GM23338 (cell line): ENCODE results near the gene TBCD. TPM values are rescaled to one million over a fixed set of nuclear protein-coding genes. Genes with fewer than 3 reads are reported as not detected.

Experiments
- ATAC-seq: fragments of 200-7000 bp; cut with Tn5 transposase; 3 replicates; pipeline ENCODE4 v1.9.1; 2020
- DNase-seq: peaks from one replicate; pipeline ENCODE4 v3.0.0-alpha.2; 2015; ENCODE audit warnings: low spot score
- H2AFZ ChIP-seq: fragments of 200-600 bp; sonication (generic); 2 replicates; pipeline ENCODE4 v1.8.0; 2016; ENCODE audit warnings: antibody characterized with exemption, mild to moderate bottlenecking, moderate library complexity
- H3F3A ChIP-seq: fragments of 200-600 bp; sonication (generic); replicated peaks from 2 replicates; pipeline ENCODE4 v1.8.0; 2017; ENCODE audit warnings: antibody characterized with exemption, mixed run types, low read depth
- H3K27ac ChIP-seq: fragments of 200-600 bp; sonication (generic); 2 replicates; pipeline ENCODE4 v1.6.1; 2016; ENCODE audit warnings: low read depth
- H3K27me3 ChIP-seq: fragments of 200-600 bp; sonication (generic); 2 replicates; pipeline ENCODE4 v1.8.0; 2016; ENCODE audit warnings: mild to moderate bottlenecking, mixed run types, moderate library complexity; ENCODE audit not compliant: insufficient read depth
- H3K36me3 ChIP-seq: fragments of 200-600 bp; sonication (generic); 2 replicates; pipeline ENCODE4 v1.8.0; 2016; ENCODE audit warnings: mild to moderate bottlenecking; ENCODE audit not compliant: insufficient read depth
- H3K4me1 ChIP-seq: fragments of 200-600 bp; sonication (generic); 2 replicates; pipeline ENCODE4 v1.8.0; 2016; ENCODE audit warnings: mild to moderate bottlenecking, moderate library complexity; ENCODE audit not compliant: insufficient read depth
- H3K4me2 ChIP-seq: fragments of 200-600 bp; sonication (generic); 2 replicates; pipeline ENCODE4 v1.7.1; 2017; ENCODE audit warnings: mixed run types
- H3K4me3 ChIP-seq: fragments of 200-600 bp; sonication (generic); 2 replicates; pipeline ENCODE4 v1.6.1; 2016; ENCODE audit warnings: mixed run types
- H3K79me2 ChIP-seq: fragments of 200-600 bp; sonication (generic); replicated peaks from 2 replicates; pipeline ENCODE4 v1.8.0; 2017; ENCODE audit warnings: mild to moderate bottlenecking; ENCODE audit not compliant: insufficient read depth
- H3K9me2 ChIP-seq: fragments of 200-600 bp; sonication (generic); 2 replicates; pipeline ENCODE4 v1.8.0; 2017; ENCODE audit not compliant: insufficient read depth
- H4K20me1 ChIP-seq: fragments of 200-600 bp; sonication (generic); replicated peaks from 2 replicates; pipeline ENCODE4 v1.8.0; 2017; ENCODE audit warnings: mild to moderate bottlenecking; ENCODE audit not compliant: insufficient read depth
- H3K27ac Mint-ChIP-seq: 2 replicates; pipeline ENCODE4 v1.8.0; 2020; ENCODE audit warnings: inconsistent platforms, mild to moderate bottlenecking, moderate library complexity, mixed read lengths
- H3K27me3 Mint-ChIP-seq: 3 replicates; pipeline ENCODE4 v1.8.0; 2022; ENCODE audit warnings: low read depth, mild to moderate bottlenecking, moderate library complexity, mixed read lengths, inconsistent platforms; ENCODE audit not compliant: insufficient read depth, poor library complexity
- H3K36me3 Mint-ChIP-seq: 3 replicates; pipeline ENCODE4 v1.8.0; 2021; ENCODE audit warnings: low read depth, mild to moderate bottlenecking, inconsistent platforms, moderate library complexity, mixed read lengths
- H3K4me1 Mint-ChIP-seq: 3 replicates; pipeline ENCODE4 v1.8.0; 2020; ENCODE audit warnings: mild to moderate bottlenecking, inconsistent platforms, mixed read lengths
- H3K4me3 Mint-ChIP-seq: 3 replicates; pipeline ENCODE4 v1.8.0; 2021; ENCODE audit warnings: moderate library complexity, mild to moderate bottlenecking, inconsistent platforms, mixed read lengths
- H3K9me3 Mint-ChIP-seq: 3 replicates; pipeline ENCODE4 v1.8.0; 2020; ENCODE audit warnings: moderate library complexity, mild to moderate bottlenecking, inconsistent platforms, mixed read lengths
- EZH2 ChIP-seq: fragments of 200-600 bp; sonication (generic); IDR thresholded peaks from one replicate; pipeline ENCODE4 v1.8.0; 2017; ENCODE audit warnings: antibody characterized with exemption, mild to moderate bottlenecking, low read depth; ENCODE audit not compliant: unreplicated experiment
- EZH2phosphoT487 ChIP-seq: fragments of 200-600 bp; sonication (generic); IDR thresholded peaks from one replicate; pipeline ENCODE4 v1.8.1; 2018; ENCODE audit warnings: antibody characterized with exemption; ENCODE audit not compliant: unreplicated experiment
- JUNB ChIP-seq: IDR thresholded peaks from one replicate; pipeline ENCODE4 v1.6.1; 2016; ENCODE audit warnings: antibody characterized with exemption; ENCODE audit not compliant: unreplicated experiment
- NANOG ChIP-seq: IDR thresholded peaks from 2 replicates; pipeline ENCODE4 v1.6.1; 2016; ENCODE audit warnings: antibody characterized with exemption, borderline replicate concordance
- POLR2AphosphoS5 ChIP-seq: IDR thresholded peaks from 2 replicates; pipeline ENCODE4 v1.6.1; 2016; ENCODE audit warnings: antibody characterized with exemption, low read depth
- polyA plus RNA-seq: library from polyadenylated mRNA; unstranded; fragments of >200 nt; fragmentation: Nextera tagmentation; extraction: Ambion mirVana; gene quantifications from 2 replicates; pipeline ENCODE4 v1.2.1, GENCODE V29; 2016
- total RNA-seq: library from RNA; depleted of rRNA; stranded (reverse); fragments of >200 nt; shearing (Covaris generic); gene quantifications from 2 replicates; pipeline ENCODE4 v1.2.3, GENCODE V29; 2014
- TF ChIP-seq, protein P1 (sequence below), 2 experiments: fragments of 200-600 bp in 1 of 2; sonication (generic) in 1 of 2; conservative IDR thresholded peaks; 2 replicates each; pipeline versions ENCODE4 v1.5.1 to v1.6.1; 2016 to 2017; ENCODE audit warnings: antibody characterized with exemption in 2 of 2, low read depth in 2 of 2, mild to moderate bottlenecking in 2 of 2, moderate library complexity in 1 of 2
- TF ChIP-seq, protein P2 (sequence below): IDR thresholded peaks from 2 replicates; pipeline ENCODE4 v1.6.1; 2016; ENCODE audit warnings: antibody characterized with exemption
- TF ChIP-seq, protein P3 (sequence below): IDR thresholded peaks from one replicate; pipeline ENCODE4 v1.6.1; 2018; ENCODE audit warnings: antibody characterized with exemption; ENCODE audit not compliant: unreplicated experiment

TBCD gene
- total and polyA plus RNA-seq, 2 experiments from 2014 or later, result 75.0 to 116 TPM

DNA sequence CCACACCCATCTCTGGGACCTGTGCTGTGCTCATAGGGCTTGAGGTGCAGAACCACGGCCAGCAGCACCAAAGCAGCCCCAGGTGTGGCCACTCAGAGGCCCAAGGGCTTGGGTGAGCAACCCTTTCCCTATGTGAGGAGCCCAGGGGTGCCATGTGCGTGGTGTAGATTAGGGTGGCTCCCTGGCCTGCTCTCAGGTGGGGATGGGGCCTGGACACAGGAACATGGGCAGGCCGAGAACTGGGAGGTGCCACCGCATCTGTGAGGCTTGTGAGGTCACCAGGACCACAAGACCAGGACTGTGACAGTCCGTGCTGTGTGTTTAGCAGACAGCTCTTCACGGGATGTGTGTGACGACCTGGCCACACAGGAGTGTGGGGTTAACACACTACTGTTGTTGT, 191.5 kb downstream of the TBCD start:
- Histone ChIP-seq H3K27me3 (no peaks in the 10 kb centered on the region), H3K4me3 (no peak overlapping the region), H3K4me2 (no peak overlapping the region), H3K79me2 (no peaks in the 10 kb centered on the region), H2AFZ (no peak overlapping the region), H3K36me3 (peaks cover 25% of the 10 kb centered on the region), H3K4me1 (no peaks in the 10 kb centered on the region), H4K20me1 (no peaks in the 10 kb centered on the region), H3K9me2 (no peaks in the 10 kb centered on the region), H3K27ac (no peak overlapping the region), H3F3A (no peaks in the 10 kb centered on the region)
- TF ChIP-seq, protein P1, sequence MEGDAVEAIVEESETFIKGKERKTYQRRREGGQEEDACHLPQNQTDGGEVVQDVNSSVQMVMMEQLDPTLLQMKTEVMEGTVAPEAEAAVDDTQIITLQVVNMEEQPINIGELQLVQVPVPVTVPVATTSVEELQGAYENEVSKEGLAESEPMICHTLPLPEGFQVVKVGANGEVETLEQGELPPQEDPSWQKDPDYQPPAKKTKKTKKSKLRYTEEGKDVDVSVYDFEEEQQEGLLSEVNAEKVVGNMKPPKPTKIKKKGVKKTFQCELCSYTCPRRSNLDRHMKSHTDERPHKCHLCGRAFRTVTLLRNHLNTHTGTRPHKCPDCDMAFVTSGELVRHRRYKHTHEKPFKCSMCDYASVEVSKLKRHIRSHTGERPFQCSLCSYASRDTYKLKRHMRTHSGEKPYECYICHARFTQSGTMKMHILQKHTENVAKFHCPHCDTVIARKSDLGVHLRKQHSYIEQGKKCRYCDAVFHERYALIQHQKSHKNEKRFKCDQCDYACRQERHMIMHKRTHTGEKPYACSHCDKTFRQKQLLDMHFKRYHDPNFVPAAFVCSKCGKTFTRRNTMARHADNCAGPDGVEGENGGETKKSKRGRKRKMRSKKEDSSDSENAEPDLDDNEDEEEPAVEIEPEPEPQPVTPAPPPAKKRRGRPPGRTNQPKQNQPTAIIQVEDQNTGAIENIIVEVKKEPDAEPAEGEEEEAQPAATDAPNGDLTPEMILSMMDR (conservative IDR thresholded peaks at IDR 0.05; ENCODE audit: low read depth in 2 of 2), result no peak
- TF ChIP-seq, protein P2, sequence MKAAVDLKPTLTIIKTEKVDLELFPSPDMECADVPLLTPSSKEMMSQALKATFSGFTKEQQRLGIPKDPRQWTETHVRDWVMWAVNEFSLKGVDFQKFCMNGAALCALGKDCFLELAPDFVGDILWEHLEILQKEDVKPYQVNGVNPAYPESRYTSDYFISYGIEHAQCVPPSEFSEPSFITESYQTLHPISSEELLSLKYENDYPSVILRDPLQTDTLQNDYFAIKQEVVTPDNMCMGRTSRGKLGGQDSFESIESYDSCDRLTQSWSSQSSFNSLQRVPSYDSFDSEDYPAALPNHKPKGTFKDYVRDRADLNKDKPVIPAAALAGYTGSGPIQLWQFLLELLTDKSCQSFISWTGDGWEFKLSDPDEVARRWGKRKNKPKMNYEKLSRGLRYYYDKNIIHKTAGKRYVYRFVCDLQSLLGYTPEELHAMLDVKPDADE, result no peak
- no peak for TF ChIP-seq NANOG
- Mint-ChIP-seq H3K27ac (no peak overlapping the region), H3K36me3 (peaks cover 100% of the 10 kb centered on the region), H3K27me3 (peaks cover 21% of the 10 kb centered on the region), H3K9me3 (peaks cover 64% of the 10 kb centered on the region), H3K4me3 (no peak overlapping the region), H3K4me1 (no peaks in the 10 kb centered on the region; the same call in 2 of the 3 replicates)
- ATAC-seq (no peak), DNase-seq (no peak)

DNA sequence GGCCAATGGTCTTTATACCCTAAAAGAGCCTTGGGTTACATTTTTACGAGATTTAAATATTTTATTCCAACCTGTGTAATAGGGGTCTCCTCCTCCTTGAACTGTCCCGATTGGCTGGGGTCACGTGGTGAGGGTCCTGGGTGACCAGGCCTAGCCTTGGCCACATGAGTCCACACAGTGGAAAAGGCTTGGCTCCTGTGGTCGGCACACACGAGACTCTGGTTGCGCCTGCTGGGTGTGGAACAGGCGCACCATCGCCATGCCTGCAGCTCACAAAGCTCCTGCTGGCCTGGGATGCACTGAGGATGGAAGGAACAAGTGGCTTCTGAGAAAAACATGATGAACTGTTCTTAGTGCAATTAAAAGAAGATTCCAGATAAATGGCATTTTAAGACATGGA, 191.9 kb downstream of the TBCD start:
- Mint-ChIP-seq H3K4me1 (no peaks in the 10 kb centered on the region), H3K9me3 (peaks cover 68% of the 10 kb centered on the region), H3K27ac (no peak overlapping the region), H3K36me3 (peaks cover 100% of the 10 kb centered on the region), H3K27me3 (peaks cover 22% of the 10 kb centered on the region), H3K4me3 (no peak overlapping the region)
- no peaks in the 10 kb centered on the region for H4K20me1 ChIP-seq
- no peak for ATAC-seq
- peaks cover 25% of the 10 kb centered on the region for H3K36me3 ChIP-seq
- no peaks in the 10 kb centered on the region for H3K27me3 ChIP-seq
- no peaks in the 10 kb centered on the region for H3F3A ChIP-seq
- H3K4me3 ChIP-seq, result no peak overlapping the region
- H2AFZ ChIP-seq, result no peak overlapping the region
- H3K4me2 ChIP-seq, result no peak overlapping the region
- no peak overlapping the region for H3K27ac ChIP-seq
- DNase-seq, result no peak
- H3K9me2 ChIP-seq, result no peaks in the 10 kb centered on the region
- TF ChIP-seq POLR2AphosphoS5, result no peak
- TF ChIP-seq, protein P1 (conservative IDR thresholded peaks at IDR 0.05; ENCODE audit: low read depth in 2 of 2), result no peak
- no peaks in the 10 kb centered on the region for H3K4me1 ChIP-seq
- H3K79me2 ChIP-seq, result no peaks in the 10 kb centered on the region

DNA sequence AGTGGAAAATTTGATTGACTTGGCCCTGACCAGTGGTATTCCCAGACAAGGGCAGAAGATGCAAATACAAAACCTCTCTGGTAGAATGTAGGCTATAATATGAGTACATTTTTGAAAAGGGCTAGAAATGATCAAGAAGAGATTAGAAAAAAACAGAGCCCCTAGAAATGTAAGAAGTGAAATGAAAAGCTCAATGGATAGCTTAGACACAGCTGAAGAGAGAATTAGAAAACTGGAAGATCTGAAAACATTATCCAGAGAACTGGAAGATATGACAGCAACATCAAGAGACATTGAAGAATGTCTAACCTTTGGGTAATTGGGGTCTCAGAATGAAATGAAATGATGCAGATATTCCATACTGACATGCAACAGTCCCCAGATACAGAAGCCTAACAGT, 193.1 kb downstream of the TBCD start:
- H3K4me1 Mint-ChIP-seq, result no peaks in the 10 kb centered on the region
- peaks cover 25% of the 10 kb centered on the region for H3K36me3 ChIP-seq
- no peak for DNase-seq
- H3K27me3 Mint-ChIP-seq, result peaks cover 27% of the 10 kb centered on the region
- peaks cover 100% of the 10 kb centered on the region for H3K36me3 Mint-ChIP-seq
- no peak overlapping the region for H3K4me3 ChIP-seq
- no peak overlapping the region for H3K27ac Mint-ChIP-seq
- no peak for ATAC-seq
- no peak overlapping the region for H3K4me2 ChIP-seq
- no peaks in the 10 kb centered on the region for H3F3A ChIP-seq
- no peaks in the 10 kb centered on the region for H3K9me2 ChIP-seq
- no peak overlapping the region for H3K4me3 Mint-ChIP-seq
- no peak overlapping the region for H3K27ac ChIP-seq
- H4K20me1 ChIP-seq, result no peaks in the 10 kb centered on the region
- H3K79me2 ChIP-seq, result no peaks in the 10 kb centered on the region
- peaks cover 80% of the 10 kb centered on the region for H3K9me3 Mint-ChIP-seq
- H3K27me3 ChIP-seq, result no peaks in the 10 kb centered on the region
- H2AFZ ChIP-seq, result no peak overlapping the region
- H3K4me1 ChIP-seq, result no peaks in the 10 kb centered on the region
- TF ChIP-seq EZH2phosphoT487, result no peak
- TF ChIP-seq EZH2, result no peak
- no peak for TF ChIP-seq JUNB
- TF ChIP-seq POLR2AphosphoS5, result no peak
- TF ChIP-seq, protein P3, sequence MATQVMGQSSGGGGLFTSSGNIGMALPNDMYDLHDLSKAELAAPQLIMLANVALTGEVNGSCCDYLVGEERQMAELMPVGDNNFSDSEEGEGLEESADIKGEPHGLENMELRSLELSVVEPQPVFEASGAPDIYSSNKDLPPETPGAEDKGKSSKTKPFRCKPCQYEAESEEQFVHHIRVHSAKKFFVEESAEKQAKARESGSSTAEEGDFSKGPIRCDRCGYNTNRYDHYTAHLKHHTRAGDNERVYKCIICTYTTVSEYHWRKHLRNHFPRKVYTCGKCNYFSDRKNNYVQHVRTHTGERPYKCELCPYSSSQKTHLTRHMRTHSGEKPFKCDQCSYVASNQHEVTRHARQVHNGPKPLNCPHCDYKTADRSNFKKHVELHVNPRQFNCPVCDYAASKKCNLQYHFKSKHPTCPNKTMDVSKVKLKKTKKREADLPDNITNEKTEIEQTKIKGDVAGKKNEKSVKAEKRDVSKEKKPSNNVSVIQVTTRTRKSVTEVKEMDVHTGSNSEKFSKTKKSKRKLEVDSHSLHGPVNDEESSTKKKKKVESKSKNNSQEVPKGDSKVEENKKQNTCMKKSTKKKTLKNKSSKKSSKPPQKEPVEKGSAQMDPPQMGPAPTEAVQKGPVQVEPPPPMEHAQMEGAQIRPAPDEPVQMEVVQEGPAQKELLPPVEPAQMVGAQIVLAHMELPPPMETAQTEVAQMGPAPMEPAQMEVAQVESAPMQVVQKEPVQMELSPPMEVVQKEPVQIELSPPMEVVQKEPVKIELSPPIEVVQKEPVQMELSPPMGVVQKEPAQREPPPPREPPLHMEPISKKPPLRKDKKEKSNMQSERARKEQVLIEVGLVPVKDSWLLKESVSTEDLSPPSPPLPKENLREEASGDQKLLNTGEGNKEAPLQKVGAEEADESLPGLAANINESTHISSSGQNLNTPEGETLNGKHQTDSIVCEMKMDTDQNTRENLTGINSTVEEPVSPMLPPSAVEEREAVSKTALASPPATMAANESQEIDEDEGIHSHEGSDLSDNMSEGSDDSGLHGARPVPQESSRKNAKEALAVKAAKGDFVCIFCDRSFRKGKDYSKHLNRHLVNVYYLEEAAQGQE, result no peak
